Panc1 (cell line): ENCODE results near the gene STAB2. TPM values are rescaled to one million over a fixed set of nuclear protein-coding genes. Genes with fewer than 3 reads are reported as not detected.

Experiments
- ATAC-seq: fragments of 200-7000 bp; cut with Tn5 transposase; 2 replicates; pipeline ENCODE4 v1.9.1; 2020; ENCODE audit warnings: mild to moderate bottlenecking, moderate library complexity
- BruUV-seq: library from RNA; stranded (reverse); fragments of 400-500 nt; replicated peaks from 2 replicates; lab custom pipeline; 2021; lab: Mats Ljungman, UMichigan
- CTCF ChIA-PET: fragments of 300-600 bp; sonication (Branson Sonifier 250); formaldehyde crosslinking; loops from one replicate; lab custom pipeline; 2022; ENCODE audit warnings: antibody characterized with exemption; lab: Charles Lee
- POLR2A ChIA-PET: fragments of 300-600 bp; sonication (Branson Sonifier 250); formaldehyde crosslinking; loops from one replicate; lab custom pipeline; 2022; ENCODE audit warnings: antibody characterized with exemption; lab: Charles Lee
- DNase-seq: peaks from one replicate; pipeline ENCODE4 v3.0.0-alpha.2; 2010; ENCODE audit warnings: low read depth, low spot score
- H3K27ac ChIP-seq: 2 replicates; pipeline ENCODE4 v1.5.1; 2011; ENCODE audit warnings: mild to moderate bottlenecking, low read length, inconsistent platforms
- H3K27me3 ChIP-seq: fragments of 200-500 bp; sonication (Bioruptor generic); 2 replicates; pipeline ENCODE4 v1.6.0; 2014; ENCODE audit warnings: low read length, inconsistent platforms; ENCODE audit not compliant: control insufficient read depth, insufficient read depth
- H3K36me3 ChIP-seq: fragments of 200-500 bp; sonication (Bioruptor generic); 2 replicates; pipeline ENCODE4 v1.5.1; 2014; ENCODE audit warnings: inconsistent platforms, mild to moderate bottlenecking, low read length, moderate library complexity; ENCODE audit not compliant: control insufficient read depth, insufficient read depth
- H3K4me1 ChIP-seq: 2 replicates; pipeline ENCODE4 v1.5.1; 2011; ENCODE audit warnings: inconsistent platforms, mild to moderate bottlenecking, low read length, moderate library complexity; ENCODE audit not compliant: control insufficient read depth, insufficient read depth
- H3K4me3 ChIP-seq, 2 experiments: 2 replicates each; pipeline ENCODE4 v1.5.1; 2011 to 2012; ENCODE audit warnings: low read depth in 2 of 2, low read length in 2 of 2, mild to moderate bottlenecking in 2 of 2, inconsistent platforms in 1 of 2, moderate library complexity in 1 of 2
- H3K9me3 ChIP-seq: fragments of 200-500 bp; sonication (Bioruptor generic); 2 replicates; pipeline ENCODE4 v1.5.1; 2014; ENCODE audit warnings: low read depth, mild to moderate bottlenecking, inconsistent platforms, low read length, moderate library complexity; ENCODE audit not compliant: control insufficient read depth, insufficient read depth
- POLR2AphosphoS5 ChIP-seq: IDR thresholded peaks from 2 replicates; pipeline ENCODE4 v1.6.1; 2012; ENCODE audit warnings: mild to moderate bottlenecking, low read depth, low read length, moderate library complexity
- SIN3A ChIP-seq: IDR thresholded peaks from 2 replicates; pipeline ENCODE4 v1.6.1; 2012; ENCODE audit warnings: low read depth, mild to moderate bottlenecking, low read length, moderate library complexity, borderline replicate concordance; ENCODE audit not compliant: insufficient read depth
- TCF7L2 ChIP-seq: IDR thresholded peaks from 2 replicates; pipeline ENCODE4 v1.6.1; 2011; ENCODE audit warnings: mild to moderate bottlenecking, low read depth, low read length, inconsistent platforms
- in situ Hi-C: cut with HindIII; loops from 2 replicates; pipeline ENCODE4 v1.10.0; 2016; ENCODE audit warnings: low sequenced_read_pairs, low pct_unique_long_range_greater_than_20kb
- intact Hi-C: fragments of 100-400 bp; cut with micrococcal nuclease; formaldehyde crosslinking; loops from one replicate; pipeline ENCODE4 v1.10.0; 2022; ENCODE audit not compliant: unreplicated experiment
- total RNA-seq: library from RNA; stranded (reverse); gene quantifications from one replicate; pipeline ENCODE4 v1.2.1, GENCODE V29; 2021; ENCODE audit not compliant: unreplicated experiment
- TF ChIP-seq, protein P1 (sequence below): fragments of 450-650 bp; IDR thresholded peaks from 2 replicates; pipeline ENCODE4 v1.5.1; 2017; ENCODE audit warnings: mild to moderate bottlenecking
- TF ChIP-seq, protein P2 (sequence below), 2 experiments: IDR thresholded peaks; 2 replicates each; pipeline ENCODE4 v1.6.1; 2011 to 2012; ENCODE audit warnings: low read depth in 2 of 2, control low read depth in 1 of 2, low read length in 1 of 2, mild to moderate bottlenecking in 1 of 2, moderate library complexity in 1 of 2; ENCODE audit not compliant: insufficient read depth in 1 of 2

The STAB2 gene
- total RNA-seq, 1 experiment from 2014 or later = not detected

DNA sequence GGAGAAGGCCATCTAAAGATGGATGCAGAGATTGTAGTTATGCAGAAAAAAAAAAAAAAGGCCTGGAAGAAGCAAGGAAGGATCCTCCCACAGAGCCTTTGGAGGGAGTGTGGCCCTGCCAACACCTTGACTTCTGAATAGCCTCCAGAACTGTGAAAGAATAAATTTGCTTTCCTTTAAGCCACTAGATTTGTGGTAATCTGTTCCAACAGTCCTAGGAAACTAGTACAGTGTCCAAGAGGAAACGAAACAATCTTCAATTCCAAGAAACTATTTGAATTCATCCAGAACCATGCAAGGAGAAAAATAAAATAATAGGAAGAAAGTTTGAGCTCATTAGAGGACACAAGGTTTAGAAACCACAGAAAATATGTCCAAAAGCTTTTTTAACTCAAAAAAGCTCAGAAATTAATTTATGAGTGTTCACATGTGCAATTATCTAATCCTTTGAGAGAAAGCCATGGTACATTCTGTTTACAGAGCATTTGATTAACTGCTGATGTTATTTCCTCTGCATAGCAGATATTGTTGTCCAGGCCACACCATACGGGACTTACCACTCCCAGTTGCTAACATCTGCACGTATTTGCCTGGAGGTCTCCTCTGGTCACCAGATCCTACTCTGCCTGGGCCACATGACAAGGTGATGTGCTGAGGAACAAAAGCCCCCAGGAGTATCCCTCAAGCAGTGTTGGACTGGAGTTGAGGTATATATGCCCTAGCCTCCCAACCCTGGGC, 30.0 kb upstream of the STAB2 start:
- no peak overlapping the region for H3K27ac ChIP-seq
- intact Hi-C loops = no loop called here
- TF ChIP-seq, protein P1, sequence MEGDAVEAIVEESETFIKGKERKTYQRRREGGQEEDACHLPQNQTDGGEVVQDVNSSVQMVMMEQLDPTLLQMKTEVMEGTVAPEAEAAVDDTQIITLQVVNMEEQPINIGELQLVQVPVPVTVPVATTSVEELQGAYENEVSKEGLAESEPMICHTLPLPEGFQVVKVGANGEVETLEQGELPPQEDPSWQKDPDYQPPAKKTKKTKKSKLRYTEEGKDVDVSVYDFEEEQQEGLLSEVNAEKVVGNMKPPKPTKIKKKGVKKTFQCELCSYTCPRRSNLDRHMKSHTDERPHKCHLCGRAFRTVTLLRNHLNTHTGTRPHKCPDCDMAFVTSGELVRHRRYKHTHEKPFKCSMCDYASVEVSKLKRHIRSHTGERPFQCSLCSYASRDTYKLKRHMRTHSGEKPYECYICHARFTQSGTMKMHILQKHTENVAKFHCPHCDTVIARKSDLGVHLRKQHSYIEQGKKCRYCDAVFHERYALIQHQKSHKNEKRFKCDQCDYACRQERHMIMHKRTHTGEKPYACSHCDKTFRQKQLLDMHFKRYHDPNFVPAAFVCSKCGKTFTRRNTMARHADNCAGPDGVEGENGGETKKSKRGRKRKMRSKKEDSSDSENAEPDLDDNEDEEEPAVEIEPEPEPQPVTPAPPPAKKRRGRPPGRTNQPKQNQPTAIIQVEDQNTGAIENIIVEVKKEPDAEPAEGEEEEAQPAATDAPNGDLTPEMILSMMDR = no peak
- no peak for TF ChIP-seq POLR2AphosphoS5
- TF ChIP-seq TCF7L2 = no peak
- TF ChIP-seq SIN3A = no peak
- TF ChIP-seq, protein P2, sequence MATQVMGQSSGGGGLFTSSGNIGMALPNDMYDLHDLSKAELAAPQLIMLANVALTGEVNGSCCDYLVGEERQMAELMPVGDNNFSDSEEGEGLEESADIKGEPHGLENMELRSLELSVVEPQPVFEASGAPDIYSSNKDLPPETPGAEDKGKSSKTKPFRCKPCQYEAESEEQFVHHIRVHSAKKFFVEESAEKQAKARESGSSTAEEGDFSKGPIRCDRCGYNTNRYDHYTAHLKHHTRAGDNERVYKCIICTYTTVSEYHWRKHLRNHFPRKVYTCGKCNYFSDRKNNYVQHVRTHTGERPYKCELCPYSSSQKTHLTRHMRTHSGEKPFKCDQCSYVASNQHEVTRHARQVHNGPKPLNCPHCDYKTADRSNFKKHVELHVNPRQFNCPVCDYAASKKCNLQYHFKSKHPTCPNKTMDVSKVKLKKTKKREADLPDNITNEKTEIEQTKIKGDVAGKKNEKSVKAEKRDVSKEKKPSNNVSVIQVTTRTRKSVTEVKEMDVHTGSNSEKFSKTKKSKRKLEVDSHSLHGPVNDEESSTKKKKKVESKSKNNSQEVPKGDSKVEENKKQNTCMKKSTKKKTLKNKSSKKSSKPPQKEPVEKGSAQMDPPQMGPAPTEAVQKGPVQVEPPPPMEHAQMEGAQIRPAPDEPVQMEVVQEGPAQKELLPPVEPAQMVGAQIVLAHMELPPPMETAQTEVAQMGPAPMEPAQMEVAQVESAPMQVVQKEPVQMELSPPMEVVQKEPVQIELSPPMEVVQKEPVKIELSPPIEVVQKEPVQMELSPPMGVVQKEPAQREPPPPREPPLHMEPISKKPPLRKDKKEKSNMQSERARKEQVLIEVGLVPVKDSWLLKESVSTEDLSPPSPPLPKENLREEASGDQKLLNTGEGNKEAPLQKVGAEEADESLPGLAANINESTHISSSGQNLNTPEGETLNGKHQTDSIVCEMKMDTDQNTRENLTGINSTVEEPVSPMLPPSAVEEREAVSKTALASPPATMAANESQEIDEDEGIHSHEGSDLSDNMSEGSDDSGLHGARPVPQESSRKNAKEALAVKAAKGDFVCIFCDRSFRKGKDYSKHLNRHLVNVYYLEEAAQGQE (IDR thresholded peaks at IDR 0.05; ENCODE audit: insufficient read depth in 1 of 2, low read depth in 2 of 2, low read length in 1 of 2) = no peak
- no peak for DNase-seq
- BruUV-seq = no TSS peak
- POLR2A ChIA-PET = no interaction called here
- no peak overlapping the region for H3K4me3 ChIP-seq
- in situ Hi-C loops = no loop called here
- H3K9me3 ChIP-seq = no peaks in the 10 kb centered on the region
- no peaks in the 10 kb centered on the region for H3K36me3 ChIP-seq
- no peaks in the 10 kb centered on the region; the same call in 1 of the 2 replicates for H3K27me3 ChIP-seq
- ATAC-seq = no peak
- peaks cover 4% of the 10 kb centered on the region; the same call in 1 of the 2 replicates for H3K4me1 ChIP-seq
- CTCF ChIA-PET = no interaction called here

DNA sequence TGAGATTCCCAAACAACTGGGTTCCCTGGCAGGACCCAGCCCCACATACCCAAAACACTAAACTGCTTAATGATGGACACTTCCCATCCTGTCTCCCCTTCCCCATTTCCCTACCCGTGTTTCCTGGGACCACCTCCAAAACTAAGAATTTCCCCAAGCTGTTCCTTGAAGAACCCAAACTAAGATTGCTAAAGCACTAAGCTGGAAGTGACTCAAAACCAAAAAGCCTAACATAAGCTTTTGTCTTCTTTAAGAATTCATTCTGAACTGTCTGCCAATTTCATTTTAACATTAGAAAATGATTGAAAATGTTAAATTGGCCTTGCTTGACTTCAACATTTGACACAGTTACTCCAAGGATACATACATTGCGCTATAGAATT, 29.5 kb upstream of the STAB2 start:
- intact Hi-C loops (no loop called here), in situ Hi-C loops (no loop called here)
- ATAC-seq (no peak), DNase-seq (no peak)
- BruUV-seq = no TSS peak
- ChIA-PET POLR2A (no interaction called here), CTCF (no interaction called here)
- H3K4me1 ChIP-seq = peaks cover 4% of the 10 kb centered on the region; the same call in 1 of the 2 replicates
- H3K27me3 ChIP-seq = no peaks in the 10 kb centered on the region
- H3K9me3 ChIP-seq = no peaks in the 10 kb centered on the region
- H3K27ac ChIP-seq = no peak overlapping the region
- no peaks in the 10 kb centered on the region for H3K36me3 ChIP-seq
- TF ChIP-seq, protein P2 (IDR thresholded peaks at IDR 0.05; ENCODE audit: insufficient read depth in 1 of 2, low read depth in 2 of 2, low read length in 1 of 2) = no peak
- no peak for TF ChIP-seq TCF7L2
- H3K4me3 ChIP-seq = no peak overlapping the region
